Heart left ventricle (tissue), 16 donors: Measurements from ENCODE around the gene OLFML2B. TPM values are rescaled to one million over a fixed set of nuclear protein-coding genes. Genes with fewer than 3 reads are reported as not detected.
"Not testable (repeated sequence)": the region's sequence is repeated elsewhere in the genome, so short reads cannot be mapped to it uniquely, and the experiment has no call there.

Experiments used
- ATAC-seq, 4 donors: fragments of 200-7000 bp; cut with Tn5 transposase; one replicate each; pipeline ENCODE4 v1.9.1; 2020 to 2022; ENCODE audit warnings: moderate library complexity in 4 of 4, mild to moderate bottlenecking in 3 of 4, moderate number of reproducible peaks in 1 of 4
- DNase-seq, 5 donors: peaks; one replicate each; pipeline ENCODE4 v3.0.0-alpha.2; 2020
- H3K27ac ChIP-seq, 12 donors: fragments of 200-600 bp; sonication (generic) in 4 of 12; one replicate each; pipeline versions ENCODE4 v1.5.0 to v1.8.0; 2016 to 2022; ENCODE audit warnings: mild to moderate bottlenecking in 2 of 12
- H3K27me3 ChIP-seq, 9 donors: fragments of 200-600 bp; sonication (generic) in 2 of 9; one replicate each; pipeline versions ENCODE4 v1.5.1 to v1.8.0; 2016 to 2022; ENCODE audit warnings: mild to moderate bottlenecking in 3 of 9
- H3K36me3 ChIP-seq, 9 donors: fragments of 200-600 bp; sonication (generic) in 2 of 9; one replicate each; pipeline versions ENCODE4 v1.5.0 to v1.8.0; 2018 to 2022; ENCODE audit warnings: mild to moderate bottlenecking in 2 of 9
- H3K4me1 ChIP-seq, 12 donors: fragments of 200-600 bp; sonication (generic) in 4 of 12; one replicate each; pipeline versions ENCODE4 v1.5.0 to v1.8.0; 2016 to 2022; ENCODE audit warnings: mild to moderate bottlenecking in 3 of 12
- H3K4me3 ChIP-seq, 12 donors: fragments of 200-600 bp; sonication (generic) in 4 of 12; one replicate each; pipeline versions ENCODE4 v1.5.0 to v1.8.0; 2017 to 2022; ENCODE audit warnings: mild to moderate bottlenecking in 9 of 12, moderate library complexity in 4 of 12
- H3K9me3 ChIP-seq, 12 donors: fragments of 200-600 bp; sonication (generic) in 4 of 12; one replicate each; pipeline versions ENCODE4 v1.5.0 to v1.8.0; 2016 to 2022; ENCODE audit warnings: mild to moderate bottlenecking in 1 of 12
- POLR2A ChIP-seq, 2 donors: fragments of 450-650 bp; IDR thresholded peaks; one replicate each; pipeline ENCODE4 v1.6.1; 2017; ENCODE audit warnings: antibody characterized with exemption in 2 of 2, mild to moderate bottlenecking in 2 of 2, moderate library complexity in 2 of 2
- WGBS, 4 donors: extraction: QIAGEN DNeasy Blood & Tissue Kit in 2 of 4; methylation state at CpG; one replicate each; pipeline versions ENCODE4 v1.1.5 to v1.1.7; 2013 to 2018; 5-methylcytosine and 5-hydroxymethylcytosine counted together
- intact Hi-C, 10 donors: fragments of 100-400 bp; cut with DNase I; formaldehyde crosslinking; loops; one replicate each; pipeline versions ENCODE4 v1.11.1 to v1.14.2; 2022
- polyA plus RNA-seq, 2 donors: library from polyadenylated mRNA; stranded (reverse); fragments of 200-250 nt; gene quantifications; one replicate each; pipeline ENCODE4 v1.2.3, GENCODE V29; 2013
- total RNA-seq, 9 donors: library from RNA; depleted of rRNA in 2 of 9; stranded (reverse); fragments of >200 nt in 2 of 9; fragmentation: NEBNext Ultra II Directional in 3 of 9; extraction: Animal tissue kit (Norgen Biotek cat#: 25700) in 3 of 9; gene quantifications; one replicate each; pipeline versions ENCODE4 v1.1.0 to v1.2.4, GENCODE V29; 2016 to 2023
- TF ChIP-seq, protein P1 (sequence below), 12 donors: fragments of 200-600 bp; sonication (generic) in 4 of 12; IDR thresholded peaks; one replicate each; pipeline versions ENCODE4 v1.5.0 to v1.8.0; 2018 to 2022; ENCODE audit warnings: antibody characterized with exemption in 12 of 12, mild to moderate bottlenecking in 5 of 12
- donor health status: ischemic (EF 13 %, LVEDD 7.1; RV severe dilation, severe dysfunction).
- donor health status: healthy with polysubstance abuse.
- donor health status: DM: no; HTN: yes; CAD: no.
- donor health status: DM: no; HTN: no; CAD: no.
- donor health status: ischemic (EF 25% LVEDD 6.9; RV normal size, moderate dysfunction).
- donor health status: ischemic (EF 25% LVEDD 5.7; RV mildly dilated, moderate dysfunction).
- donor health status: healthy.
- donor health status: DM: yes; HTN: yes; CAD: no.
- donor health status: ischemic (EF 35%, LVEDD 5.7; RV mildly dilated, moderate dysfunction).
- donor health status: nonischemic (EF 11% LVEDD 7.7; RV severe dilation, severe dysfunction).
- donor health status: DM: yes; HTN: yes; CAD: no.
- donor health status: PGD.
- donor health status: ischemic (EF 29% LVEDD 5.4; RV normal size, mild dysfunction).
- donor health status: nonischemic (EF 23%, LVEDD 6.1; RV moderate dilation, normal function).

The OLFML2B gene
- total and polyA plus RNA-seq, 11 donors: 0.75 to 39.2 (median 2.8) TPM

DNA sequence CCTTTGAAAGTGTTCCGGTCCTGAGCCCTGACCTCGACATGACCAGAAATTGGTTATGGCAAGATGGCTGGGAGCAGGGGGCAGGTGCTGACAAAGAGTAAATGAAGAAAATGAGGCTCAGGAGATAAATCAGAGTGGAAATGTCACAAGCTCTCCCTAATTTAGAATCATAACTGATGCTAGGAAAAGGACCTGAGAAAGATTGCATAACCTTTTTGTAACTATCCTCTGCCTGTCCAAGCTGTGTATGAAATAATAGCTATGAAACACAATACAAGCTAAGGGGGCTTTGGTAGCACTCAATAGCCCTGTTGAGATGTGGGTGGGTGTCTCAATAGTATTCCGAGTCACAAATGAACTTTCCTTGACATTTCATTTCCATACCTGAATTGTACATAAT lies 32.9 kb upstream of the OLFML2B start:
- 87 to 95% (median 89%) methylated on average over 3 of the region's 3 CpGs for WGBS, 4 donors

DNA sequence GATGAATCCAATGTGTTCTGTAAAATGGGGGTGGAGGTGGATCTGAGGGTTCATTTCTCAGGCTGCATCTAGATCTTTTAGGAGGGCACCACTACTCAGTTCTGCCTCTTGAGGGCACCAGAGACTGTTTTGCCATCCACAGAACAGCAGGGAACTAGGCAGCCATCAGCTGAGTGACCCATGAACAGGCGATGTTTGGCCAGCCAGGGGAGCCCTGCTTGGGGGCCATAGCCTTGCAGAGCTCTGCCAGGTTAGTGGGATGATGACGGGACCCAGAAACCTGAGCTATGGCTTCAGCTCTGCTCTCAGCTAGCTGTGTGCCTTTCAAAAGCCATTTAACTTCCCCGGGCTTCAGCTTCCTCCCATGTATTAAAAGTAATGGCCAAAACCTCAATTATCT lies 32.4 kb upstream of the OLFML2B start:
- ATAC-seq (peak; percentile 77 to 94 (median 92)), DNase-seq (peak; percentile 56 to 66 (median 61))
- H3K9me3 ChIP-seq: no peaks in the 10 kb centered on the region
- H3K4me3 ChIP-seq: no peak overlapping the region
- H3K27me3 ChIP-seq: no peaks in the 10 kb centered on the region
- no peak for TF ChIP-seq POLR2A (IDR thresholded peaks at IDR 0.05)
- TF ChIP-seq, protein P1, sequence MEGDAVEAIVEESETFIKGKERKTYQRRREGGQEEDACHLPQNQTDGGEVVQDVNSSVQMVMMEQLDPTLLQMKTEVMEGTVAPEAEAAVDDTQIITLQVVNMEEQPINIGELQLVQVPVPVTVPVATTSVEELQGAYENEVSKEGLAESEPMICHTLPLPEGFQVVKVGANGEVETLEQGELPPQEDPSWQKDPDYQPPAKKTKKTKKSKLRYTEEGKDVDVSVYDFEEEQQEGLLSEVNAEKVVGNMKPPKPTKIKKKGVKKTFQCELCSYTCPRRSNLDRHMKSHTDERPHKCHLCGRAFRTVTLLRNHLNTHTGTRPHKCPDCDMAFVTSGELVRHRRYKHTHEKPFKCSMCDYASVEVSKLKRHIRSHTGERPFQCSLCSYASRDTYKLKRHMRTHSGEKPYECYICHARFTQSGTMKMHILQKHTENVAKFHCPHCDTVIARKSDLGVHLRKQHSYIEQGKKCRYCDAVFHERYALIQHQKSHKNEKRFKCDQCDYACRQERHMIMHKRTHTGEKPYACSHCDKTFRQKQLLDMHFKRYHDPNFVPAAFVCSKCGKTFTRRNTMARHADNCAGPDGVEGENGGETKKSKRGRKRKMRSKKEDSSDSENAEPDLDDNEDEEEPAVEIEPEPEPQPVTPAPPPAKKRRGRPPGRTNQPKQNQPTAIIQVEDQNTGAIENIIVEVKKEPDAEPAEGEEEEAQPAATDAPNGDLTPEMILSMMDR (IDR thresholded peaks at IDR 0.05): peak; percentile 76 to 92 (median 84)
- intact Hi-C loops: loop anchor here in 9 of 10 donors (1.0 to 10.0 kb wide), 12 partner anchors 176 to 569 kb away; partner anchors contain the start of gene UHMK1 (in 2 of the 9)
- no peaks in the 10 kb centered on the region for H3K36me3 ChIP-seq
- WGBS, 4 donors: 27 to 37% (median 32%) methylated on average over 3 of the region's 3 CpGs
- H3K4me1 ChIP-seq: peaks cover 0 to 6% (median 0%) of the 10 kb centered on the region in 12 donors
- H3K27ac ChIP-seq: no peak overlapping the region

More for the DNA sequence above, 32.9 kb upstream of the OLFML2B start:
- intact Hi-C loops: loop anchor here in 9 of 10 donors (1.0 to 10.0 kb wide), 12 partner anchors 176 to 568 kb away; partner anchors contain the start of gene UHMK1 (in 2 of the 9)
- Histone ChIP-seq H3K4me3 (no peak overlapping the region), H3K27ac (no peak overlapping the region), H3K4me1 (peaks cover 0 to 6% (median 0%) of the 10 kb centered on the region in 12 donors), H3K27me3 (no peaks in the 10 kb centered on the region), H3K36me3 (no peaks in the 10 kb centered on the region), H3K9me3 (no peaks in the 10 kb centered on the region)
- DNase-seq (no peak), ATAC-seq (no peak)
- TF ChIP-seq, protein P1 (IDR thresholded peaks at IDR 0.05): no peak
- no peak for TF ChIP-seq POLR2A (IDR thresholded peaks at IDR 0.05)

DNA sequence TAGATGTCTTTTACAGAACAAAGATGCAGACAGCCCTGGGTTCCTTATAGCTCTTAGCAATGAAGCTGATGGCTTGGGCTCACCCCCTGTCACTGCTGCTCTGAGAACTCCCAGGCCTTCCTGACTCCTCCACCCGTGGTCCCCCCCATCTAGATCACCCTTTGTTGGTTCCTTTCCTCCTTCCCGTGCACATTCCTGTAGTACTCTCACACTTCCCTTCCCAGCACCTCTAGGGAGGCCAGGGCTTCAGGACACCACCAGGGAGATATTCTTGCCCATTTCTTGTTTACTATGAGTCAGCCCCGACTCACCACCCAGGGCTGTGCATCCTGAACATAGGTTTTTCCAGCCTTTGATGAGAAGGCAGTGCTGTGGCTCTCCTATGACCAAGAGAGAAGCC lies 31.4 kb upstream of the OLFML2B start:
- Histone ChIP-seq H3K36me3 (no peaks in the 10 kb centered on the region), H3K4me3 (no peak overlapping the region), H3K27me3 (peaks cover 0 to 5% (median 0%) of the 10 kb centered on the region in 9 donors), H3K27ac (no peak overlapping the region), H3K4me1 (peaks cover 0 to 6% (median 0%) of the 10 kb centered on the region in 12 donors), H3K9me3 (no peaks in the 10 kb centered on the region)
- no peak for DNase-seq
- intact Hi-C loops: loop anchor here in 7 of 10 donors (2.0 to 10.0 kb wide), 8 partner anchors 177 to 570 kb away; partner anchors contain the start of gene UHMK1 (in 2 of the 7)
- 38 to 56% (median 47%) methylated on average over 3 of the region's 3 CpGs for WGBS, 4 donors
- ATAC-seq: no peak
- TF ChIP-seq, protein P1 (IDR thresholded peaks at IDR 0.05): no peak
- TF ChIP-seq POLR2A (IDR thresholded peaks at IDR 0.05): no peak

DNA sequence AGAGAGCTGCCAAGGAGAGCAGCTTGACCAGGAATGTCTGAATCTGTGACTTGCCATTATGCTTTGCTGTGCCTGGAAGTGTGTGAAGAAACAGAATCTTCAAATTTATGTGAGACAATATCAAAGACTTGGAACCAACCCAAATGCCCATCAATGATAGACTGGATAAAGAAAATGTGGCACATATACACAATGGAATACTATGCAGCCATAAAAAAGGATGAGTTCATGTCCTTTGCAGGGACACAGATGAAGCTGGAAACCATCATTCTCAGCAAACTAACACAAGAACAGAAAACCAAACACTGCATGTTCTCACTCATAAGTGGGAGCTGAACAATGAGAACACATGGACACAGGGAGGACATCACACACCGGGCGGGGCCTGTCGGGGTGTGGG lies 30.3 kb upstream of the OLFML2B start:
- not testable (repeated sequence) for H3K4me3 ChIP-seq, H3K27me3 ChIP-seq, H3K36me3 ChIP-seq, ATAC-seq, DNase-seq, H3K9me3 ChIP-seq, H3K27ac ChIP-seq, H3K4me1 ChIP-seq
- intact Hi-C loops: loop anchor here in 4 of 10 donors (2.0 to 10.0 kb wide), 5 partner anchors 223 to 571 kb away; partner anchors contain the start of gene UHMK1 (in 2 of the 4)
- WGBS, 4 donors: 94 to 99% (median 95%) methylated on average over 3 of the region's 3 CpGs

DNA sequence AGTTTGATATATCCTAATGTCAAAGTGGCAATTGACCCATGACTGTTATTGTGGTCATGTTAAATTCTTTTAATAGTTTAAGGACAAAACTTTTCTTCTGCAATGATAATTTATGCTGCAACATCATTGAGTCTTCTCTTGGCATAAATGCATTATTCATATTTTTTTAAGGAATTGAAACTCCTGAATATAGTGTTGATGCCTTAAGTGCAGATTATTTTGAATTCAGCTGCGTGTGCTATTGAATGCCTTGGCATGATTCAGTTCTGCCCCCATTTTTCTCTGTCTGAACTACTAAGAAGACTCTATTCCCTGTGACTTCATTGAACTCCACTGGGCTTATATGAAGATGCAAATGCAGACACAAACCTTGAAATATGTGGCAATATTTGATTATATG lies 23.3 kb upstream of the OLFML2B start:
- Histone ChIP-seq H3K27ac (no peak overlapping the region), H3K36me3 (no peaks in the 10 kb centered on the region), H3K9me3 (peaks cover 0 to 11% (median 0%) of the 10 kb centered on the region in 12 donors), H3K4me3 (no peak overlapping the region), H3K4me1 (no peaks in the 10 kb centered on the region), H3K27me3 (peaks cover 0 to 5% (median 0%) of the 10 kb centered on the region in 9 donors)
- TF ChIP-seq POLR2A (IDR thresholded peaks at IDR 0.05): no peak
- TF ChIP-seq, protein P1 (IDR thresholded peaks at IDR 0.05): no peak
- no peak for ATAC-seq
- intact Hi-C loops: no loop called here
- 41 to 60% (median 55%) methylated on average over 1 of the region's 1 CpG for WGBS, 4 donors
- DNase-seq: no peak
